ENCODE measurements around the gene PSMD12.

PSMD12 gene

DNA sequence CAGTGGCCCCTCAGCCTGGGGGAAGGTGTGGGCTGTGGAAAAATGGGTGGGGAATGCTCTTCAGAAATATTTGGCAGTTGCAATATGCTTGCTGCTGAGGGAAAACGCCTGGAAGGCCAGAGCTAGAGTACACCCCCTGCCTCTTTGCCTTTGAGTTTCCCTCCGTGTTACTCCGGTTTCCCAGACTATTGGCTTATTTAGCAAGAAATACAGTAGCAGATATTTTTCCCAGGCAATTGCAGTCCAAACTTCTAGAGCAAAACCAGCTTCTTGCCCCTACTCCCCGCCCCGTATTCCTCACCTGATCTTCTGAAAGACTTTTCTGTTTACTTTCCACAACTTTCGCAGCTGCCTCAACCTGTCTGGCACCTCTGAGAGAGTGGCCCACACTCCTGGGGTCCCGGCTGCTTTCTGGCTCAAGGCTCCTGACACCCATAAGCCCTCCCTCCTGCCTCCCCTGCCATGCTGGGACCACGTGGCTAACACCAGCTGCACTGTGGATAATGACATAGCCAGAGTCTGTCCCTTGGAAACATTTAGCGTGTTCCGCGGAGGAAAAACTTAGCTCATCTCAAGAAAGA is 75.6 kb downstream of the PSMD12 start:
- POLR2A ChIA-PET = no interaction called here
- DNase-seq (ENCODE audit: low read depth, low spot score) = no peak
- CTCF ChIA-PET = interaction anchor here (1.7 to 4.2 kb wide), 3 partner anchors 11 to 20 kb away, joined by 4 to 23 read pairs (median 18); no protein-coding TSS in a partner anchor

DNA sequence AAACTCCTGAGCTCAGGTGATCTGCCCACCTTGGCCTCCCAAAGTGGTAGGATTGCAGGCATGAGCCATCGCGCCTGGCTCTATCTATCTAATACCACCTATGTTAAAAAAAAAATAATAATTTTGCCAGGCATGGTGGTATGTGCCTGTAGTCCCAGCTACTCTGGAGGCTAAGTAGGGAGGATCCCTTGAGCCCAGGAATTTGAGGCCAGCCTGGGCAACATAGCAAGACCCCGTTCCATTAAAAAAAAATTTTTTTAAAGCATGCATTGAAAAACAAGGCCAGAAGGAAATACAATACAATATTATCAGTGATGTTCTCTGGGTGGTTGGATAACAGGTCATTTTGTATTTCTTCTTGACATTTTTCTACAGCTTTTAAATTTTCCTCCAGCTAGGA is 76.1 kb downstream of the PSMD12 start:
- POLR2A ChIA-PET = no interaction called here
- TF ChIP-seq, protein P1, sequence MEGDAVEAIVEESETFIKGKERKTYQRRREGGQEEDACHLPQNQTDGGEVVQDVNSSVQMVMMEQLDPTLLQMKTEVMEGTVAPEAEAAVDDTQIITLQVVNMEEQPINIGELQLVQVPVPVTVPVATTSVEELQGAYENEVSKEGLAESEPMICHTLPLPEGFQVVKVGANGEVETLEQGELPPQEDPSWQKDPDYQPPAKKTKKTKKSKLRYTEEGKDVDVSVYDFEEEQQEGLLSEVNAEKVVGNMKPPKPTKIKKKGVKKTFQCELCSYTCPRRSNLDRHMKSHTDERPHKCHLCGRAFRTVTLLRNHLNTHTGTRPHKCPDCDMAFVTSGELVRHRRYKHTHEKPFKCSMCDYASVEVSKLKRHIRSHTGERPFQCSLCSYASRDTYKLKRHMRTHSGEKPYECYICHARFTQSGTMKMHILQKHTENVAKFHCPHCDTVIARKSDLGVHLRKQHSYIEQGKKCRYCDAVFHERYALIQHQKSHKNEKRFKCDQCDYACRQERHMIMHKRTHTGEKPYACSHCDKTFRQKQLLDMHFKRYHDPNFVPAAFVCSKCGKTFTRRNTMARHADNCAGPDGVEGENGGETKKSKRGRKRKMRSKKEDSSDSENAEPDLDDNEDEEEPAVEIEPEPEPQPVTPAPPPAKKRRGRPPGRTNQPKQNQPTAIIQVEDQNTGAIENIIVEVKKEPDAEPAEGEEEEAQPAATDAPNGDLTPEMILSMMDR (IDR thresholded peaks at IDR 0.05; ENCODE audit: insufficient read depth, low read length, missing control alignments) = no peak
- DNase-seq (ENCODE audit: low read depth, low spot score) = no peak
- CTCF ChIA-PET = interaction anchor here (1.7 kb wide), 1 partner anchor 18 kb away, joined by 4 read pairs; no protein-coding TSS in a partner anchor
- no peak overlapping the region for H3K4me3 ChIP-seq (ENCODE audit: low read depth, low read length)

More for the DNA sequence above, 75.6 kb downstream of the PSMD12 start:
- TF ChIP-seq, protein P1 (IDR thresholded peaks at IDR 0.05; ENCODE audit: insufficient read depth, low read length, missing control alignments) = no peak
- no peak overlapping the region for H3K4me3 ChIP-seq (ENCODE audit: low read depth, low read length)

DNA sequence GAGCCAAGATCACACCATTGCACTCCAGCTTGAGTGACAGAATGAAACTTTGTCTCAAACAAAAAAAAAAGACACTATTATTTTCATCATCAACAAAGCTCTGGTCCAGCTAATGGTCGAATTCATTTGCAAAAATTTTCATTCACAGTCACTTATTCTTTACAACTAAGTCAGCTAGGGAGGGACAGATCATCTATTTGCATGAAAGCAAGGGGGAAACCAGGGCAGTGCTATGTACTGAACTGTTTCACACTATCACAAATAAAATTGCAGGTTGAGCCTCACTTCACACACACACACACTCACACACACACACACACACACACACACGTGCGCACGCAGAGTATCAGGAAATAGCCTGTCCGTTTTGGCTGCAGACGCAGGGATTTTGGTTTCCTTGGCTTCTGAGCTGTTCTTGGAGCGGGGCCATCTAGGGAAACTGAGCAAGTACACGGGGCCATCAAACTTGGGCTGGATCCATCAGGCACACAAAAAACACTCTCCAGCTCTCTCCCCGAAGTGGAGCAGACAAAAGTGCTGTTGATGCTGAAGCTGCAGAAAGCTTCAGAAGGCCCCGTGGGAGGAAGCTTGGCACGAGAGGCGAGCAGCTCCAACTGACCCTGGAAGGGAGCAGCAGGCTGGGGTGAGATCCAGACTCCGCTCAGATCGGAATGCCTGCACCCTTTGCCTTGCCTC is 77.0 kb downstream of the PSMD12 start:
- no peak overlapping the region for H3K4me3 ChIP-seq (ENCODE audit: low read depth, low read length)
- POLR2A ChIA-PET = interaction anchor here (0.6 kb wide), 1 partner anchor 86 kb away, joined by 3 read pairs; no protein-coding TSS in a partner anchor
- CTCF ChIA-PET = interaction anchor here (0.7 to 1.7 kb wide), 3 partner anchors 17 to 182 kb away, joined by 3 to 4 read pairs (median 3); no protein-coding TSS in a partner anchor
- TF ChIP-seq, protein P1 (IDR thresholded peaks at IDR 0.05; ENCODE audit: insufficient read depth, low read length, missing control alignments) = no peak
- DNase-seq (ENCODE audit: low read depth, low spot score) = no peak
